Upper lobe of left lung (tissue), 6 donors: Measurements from ENCODE around the gene POU2AF3. TPM values are rescaled to one million over a fixed set of nuclear protein-coding genes. Genes with fewer than 3 reads are reported as not detected.
"Not testable (repeated sequence)": the region's sequence is repeated elsewhere in the genome, so short reads cannot be mapped to it uniquely, and the experiment has no call there.

Experiments
- ATAC-seq, 2 donors: fragments of 200-7000 bp; cut with Tn5 transposase; one replicate each; pipeline ENCODE4 v1.9.1; 2022; ENCODE audit warnings: mild to moderate bottlenecking in 2 of 2, moderate library complexity in 2 of 2; ENCODE audit not compliant: low FRiP score in 2 of 2
- DNase-seq, 2 donors: peaks; one replicate each; pipeline ENCODE4 v3.0.0-alpha.2; 2019 to 2020
- H3K27ac ChIP-seq, 4 donors: fragments of 200-600 bp; sonication (generic); one replicate each; pipeline ENCODE4 v1.5.1; 2016 to 2019
- H3K27me3 ChIP-seq, 4 donors: fragments of 200-600 bp; sonication (generic); one replicate each; pipeline ENCODE4 v1.5.1; 2017 to 2019
- H3K36me3 ChIP-seq, 4 donors: fragments of 200-600 bp; sonication (generic); one replicate each; pipeline ENCODE4 v1.5.1; 2016 to 2019
- H3K4me1 ChIP-seq, 4 donors: fragments of 200-600 bp; sonication (generic); one replicate each; pipeline ENCODE4 v1.5.1; 2018 to 2019
- H3K4me3 ChIP-seq, 4 donors: fragments of 200-600 bp; sonication (generic); one replicate each; pipeline ENCODE4 v1.5.1; 2017 to 2019; ENCODE audit warnings: mild to moderate bottlenecking in 2 of 4, moderate library complexity in 1 of 4
- H3K9me3 ChIP-seq, 4 donors: fragments of 200-600 bp; sonication (generic); one replicate each; pipeline ENCODE4 v1.5.1; 2018 to 2019
- EP300 ChIP-seq, 4 donors: sonication (generic); formaldehyde crosslinking; IDR thresholded peaks; one replicate each; pipeline ENCODE4 v1.5.1; 2017; ENCODE audit warnings: antibody characterized with exemption in 4 of 4, control low read depth in 2 of 4
- POLR2A ChIP-seq, 4 donors: fragments of 450-650 bp; IDR thresholded peaks; one replicate each; pipeline ENCODE4 v1.5.1; 2016 to 2017; ENCODE audit warnings: antibody characterized with exemption in 4 of 4, mild to moderate bottlenecking in 2 of 4
- POLR2AphosphoS5 ChIP-seq, 2 donors: sonication (generic); formaldehyde crosslinking; IDR thresholded peaks; one replicate each; pipeline ENCODE4 v1.5.1; 2017; ENCODE audit warnings: antibody characterized with exemption in 2 of 2
- WGBS, 2 donors: methylation state at CpG; one replicate each; pipeline ENCODE4 v1.1.5; 2017 to 2018; 5-methylcytosine and 5-hydroxymethylcytosine counted together
- total RNA-seq, 6 donors: library from RNA; depleted of rRNA in 4 of 6; stranded (reverse); fragments of >200 nt in 4 of 6; gene quantifications; one replicate each; pipeline versions ENCODE4 v1.1.0 to v1.2.1, GENCODE V29; 2016 to 2021
- TF ChIP-seq, protein P1 (sequence below), 6 experiments: fragments of 450-650 bp in 4 of 6; fragments of 200-600 bp in 2 of 6; sonication (generic) in 2 of 6; IDR thresholded peaks; one replicate each; pipeline ENCODE4 v1.5.1; 2016 to 2019; ENCODE audit warnings: antibody characterized with exemption in 6 of 6
- donor health status: DM: no; HTN: no; CAD: no; lungs with moderate emphysema.
- donor health status: DM: no; HTN: yes; CAD: no; lungs with severe emphysema.

Gene POU2AF3
- total RNA-seq, 6 donors from 2014 or later: 1.7 to 12.6 (median 3.6) TPM

GRCh38 chr11:111285189-111286091 is 12.9 kb upstream of the POU2AF3 start:
- ATAC-seq (peak in 1 of 2 donors; percentile 49), DNase-seq (peak in 1 of 2 donors; percentile 36)
- H3K27me3 ChIP-seq: no peaks in the 10 kb centered on the region
- no peaks in the 10 kb centered on the region for H3K9me3 ChIP-seq
- H3K4me1 ChIP-seq: peaks cover 0 to 6% (median 0%) of the 10 kb centered on the region in 4 donors
- no peak for TF ChIP-seq POLR2A (IDR thresholded peaks at IDR 0.05)
- TF ChIP-seq, protein P1, sequence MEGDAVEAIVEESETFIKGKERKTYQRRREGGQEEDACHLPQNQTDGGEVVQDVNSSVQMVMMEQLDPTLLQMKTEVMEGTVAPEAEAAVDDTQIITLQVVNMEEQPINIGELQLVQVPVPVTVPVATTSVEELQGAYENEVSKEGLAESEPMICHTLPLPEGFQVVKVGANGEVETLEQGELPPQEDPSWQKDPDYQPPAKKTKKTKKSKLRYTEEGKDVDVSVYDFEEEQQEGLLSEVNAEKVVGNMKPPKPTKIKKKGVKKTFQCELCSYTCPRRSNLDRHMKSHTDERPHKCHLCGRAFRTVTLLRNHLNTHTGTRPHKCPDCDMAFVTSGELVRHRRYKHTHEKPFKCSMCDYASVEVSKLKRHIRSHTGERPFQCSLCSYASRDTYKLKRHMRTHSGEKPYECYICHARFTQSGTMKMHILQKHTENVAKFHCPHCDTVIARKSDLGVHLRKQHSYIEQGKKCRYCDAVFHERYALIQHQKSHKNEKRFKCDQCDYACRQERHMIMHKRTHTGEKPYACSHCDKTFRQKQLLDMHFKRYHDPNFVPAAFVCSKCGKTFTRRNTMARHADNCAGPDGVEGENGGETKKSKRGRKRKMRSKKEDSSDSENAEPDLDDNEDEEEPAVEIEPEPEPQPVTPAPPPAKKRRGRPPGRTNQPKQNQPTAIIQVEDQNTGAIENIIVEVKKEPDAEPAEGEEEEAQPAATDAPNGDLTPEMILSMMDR (IDR thresholded peaks at IDR 0.05): no peak
- TF ChIP-seq POLR2AphosphoS5 (IDR thresholded peaks at IDR 0.05): no peak
- no peak for TF ChIP-seq EP300 (IDR thresholded peaks at IDR 0.05)
- no peak overlapping the region for H3K4me3 ChIP-seq
- no peak overlapping the region for H3K27ac ChIP-seq
- WGBS, 2 donors: 79 to 95% methylated on average over 9 to 18 of the region's 18 CpGs
- no peaks in the 10 kb centered on the region for H3K36me3 ChIP-seq

GRCh38 chr11:111291764-111292163 is 6.6 kb upstream of the POU2AF3 start:
- no peaks in the 10 kb centered on the region for H3K9me3 ChIP-seq
- H3K4me1 ChIP-seq: no peaks in the 10 kb centered on the region
- WGBS, 2 donors: 86 to 89% methylated on average over 5 of the region's 5 CpGs
- H3K36me3 ChIP-seq: no peaks in the 10 kb centered on the region
- no peak overlapping the region for H3K27ac ChIP-seq
- H3K27me3 ChIP-seq: no peaks in the 10 kb centered on the region
- DNase-seq: no peak
- H3K4me3 ChIP-seq: no peak overlapping the region
- ATAC-seq: no peak
- TF ChIP-seq, protein P1 (IDR thresholded peaks at IDR 0.05): no peak
- TF ChIP-seq POLR2A (IDR thresholded peaks at IDR 0.05) (no peak), POLR2AphosphoS5 (IDR thresholded peaks at IDR 0.05) (no peak), EP300 (IDR thresholded peaks at IDR 0.05) (no peak)

- not testable (repeated sequence) for H3K9me3 ChIP-seq, H3K36me3 ChIP-seq, H3K4me1 ChIP-seq, ATAC-seq, H3K27ac ChIP-seq, H3K27me3 ChIP-seq, H3K4me3 ChIP-seq, DNase-seq
- 92 to 93% methylated on average over 1 of the region's 1 CpG for WGBS, 2 donors
Observed at GRCh38 chr11:111292408-111292807, 5.9 kb upstream of the POU2AF3 start.

DNA sequence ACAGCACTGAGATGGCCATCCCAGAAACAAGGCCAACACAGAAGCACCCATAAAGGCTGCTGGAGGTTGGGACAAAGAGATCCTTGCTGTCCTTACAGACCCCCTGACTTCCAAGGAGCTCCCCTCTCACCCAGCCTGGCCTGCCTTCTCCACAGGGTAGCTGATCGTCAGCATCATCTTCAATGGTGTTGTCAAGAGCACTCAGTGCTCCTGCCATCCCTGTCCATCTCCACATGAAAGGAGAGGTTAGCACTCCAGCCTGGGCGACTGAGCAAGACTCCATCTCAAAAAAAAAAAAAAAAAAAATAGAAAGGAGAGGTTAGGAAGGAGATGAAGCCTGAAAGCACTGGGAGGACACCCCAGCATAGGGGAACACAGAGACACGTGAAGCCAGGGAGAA is 2.1 kb upstream of the POU2AF3 start:
- Histone ChIP-seq H3K4me1 (peaks cover 3 to 31% (median 20%) of the 10 kb centered on the region in 4 donors), H3K4me3 (no peak overlapping the region), H3K36me3 (no peaks in the 10 kb centered on the region), H3K27me3 (peaks cover 0 to 14% (median 0%) of the 10 kb centered on the region in 4 donors), H3K9me3 (no peaks in the 10 kb centered on the region), H3K27ac (no peak overlapping the region)
- ATAC-seq: no peak
- no peak for DNase-seq
- 76 to 84% methylated on average over 3 of the region's 3 CpGs for WGBS, 2 donors
- no peak for TF ChIP-seq POLR2AphosphoS5 (IDR thresholded peaks at IDR 0.05)
- TF ChIP-seq POLR2A (IDR thresholded peaks at IDR 0.05): no peak
- TF ChIP-seq, protein P1 (IDR thresholded peaks at IDR 0.05): no peak
- no peak for TF ChIP-seq EP300 (IDR thresholded peaks at IDR 0.05)

- Histone ChIP-seq H3K27me3 (peaks cover 0 to 14% (median 0%) of the 10 kb centered on the region in 4 donors), H3K4me3 (no peak overlapping the region), H3K9me3 (no peaks in the 10 kb centered on the region), H3K4me1 (peaks cover 3 to 39% (median 29%) of the 10 kb centered on the region in 4 donors), H3K27ac (no peak overlapping the region), H3K36me3 (no peaks in the 10 kb centered on the region)
- DNase-seq: no peak
- ATAC-seq: no peak
- TF ChIP-seq, protein P1 (IDR thresholded peaks at IDR 0.05): no peak
- TF ChIP-seq POLR2AphosphoS5 (IDR thresholded peaks at IDR 0.05): no peak
- TF ChIP-seq EP300 (IDR thresholded peaks at IDR 0.05): no peak
- no peak for TF ChIP-seq POLR2A (IDR thresholded peaks at IDR 0.05)
- WGBS, 2 donors: 97 to 98% methylated on average over 10 of the region's 10 CpGs
Observed at GRCh38 chr11:111297696-111298095, 650 bp upstream of the POU2AF3 start.
